AG04449 (cell line): ENCODE data around the gene SMARCD1.

Source experiments
- CTCF ChIA-PET: fragments of 350-600 bp; formaldehyde crosslinking; extraction: SDS; loops from one replicate; lab custom pipeline; 2021; ENCODE audit warnings: antibody characterized with exemption; lab: Yijun Ruan, JAX
- POLR2A ChIA-PET: fragments of 400-600, 350-600 bp; formaldehyde crosslinking; extraction: SDS; loops from one replicate; lab custom pipeline; 2020; ENCODE audit warnings: antibody characterized with exemption, inconsistent platforms; lab: Yijun Ruan, JAX
- DNase-seq: peaks from one replicate; pipeline ENCODE4 v3.0.0-alpha.2; 2010; ENCODE audit warnings: low read depth, low spot score
- H3K4me3 ChIP-seq: 2 replicates; pipeline ENCODE4 v1.5.1; 2011; ENCODE audit warnings: low read depth, mild to moderate bottlenecking, control low read depth, low read length
- CTCF ChIP-seq: IDR thresholded peaks from one replicate; pipeline ENCODE4 v1.5.1; 2011; ENCODE audit warnings: mild to moderate bottlenecking, moderate library complexity, low read length, control low read depth, inconsistent platforms; ENCODE audit not compliant: insufficient read depth; ENCODE audit errors: missing control alignments

The SMARCD1 gene

GRCh38 chr12:50087151-50087550 lies 2.0 kb downstream of the SMARCD1 start:
- TF ChIP-seq CTCF, result no peak
- POLR2A ChIA-PET, result interaction anchor here (1.0 to 1.6 kb wide), 2 partner anchors 9 to 24 kb away, joined by 5 to 6 read pairs; no protein-coding TSS in a partner anchor
- no peak overlapping the region for H3K4me3 ChIP-seq
- CTCF ChIA-PET, result interaction anchor here (0.8 to 12.4 kb wide), 10 partner anchors 11 to 227 kb away, joined by 3 to 244 read pairs (median 22); partner anchors contain the start of genes COX14 and GPD1
- no peak for DNase-seq

- POLR2A ChIA-PET, result interaction anchor here (0.9 to 1.6 kb wide), 4 partner anchors 9 to 227 kb away, joined by 3 to 6 read pairs (median 4); no protein-coding TSS in a partner anchor
- no peak for DNase-seq
- no peak overlapping the region for H3K4me3 ChIP-seq
- CTCF ChIA-PET, result interaction anchor here (0.6 to 12.4 kb wide), 17 partner anchors 10 to 314 kb away, joined by 3 to 244 read pairs (median 5); partner anchors contain the start of genes COX14 and GPD1
- TF ChIP-seq CTCF, result no peak
These were observed 2.9 kb downstream of the SMARCD1 start for GRCh38 chr12:50087995-50088394.

- peak; percentile 66 for TF ChIP-seq CTCF
- CTCF ChIA-PET, result interaction anchor here (0.6 to 12.4 kb wide), 22 partner anchors 9 to 226 kb away, joined by 3 to 244 read pairs (median 5); partner anchors contain the start of genes CERS5, COX14 and GPD1
- DNase-seq, result no peak
- H3K4me3 ChIP-seq, result no peak overlapping the region
- POLR2A ChIA-PET, result interaction anchor here (0.9 to 1.6 kb wide), 2 partner anchors 22 to 226 kb away, joined by 3 to 6 read pairs; no protein-coding TSS in a partner anchor
These were observed 3.6 kb downstream of the SMARCD1 start for GRCh38 chr12:50088577-50089335.

GRCh38 chr12:50089730-50090129 lies 4.6 kb downstream of the SMARCD1 start:
- POLR2A ChIA-PET, result interaction anchor here (1.4 kb wide), 1 partner anchor 20 kb away, joined by 4 read pairs; no protein-coding TSS in a partner anchor

GRCh38 chr12:50090391-50090790 lies 5.2 kb downstream of the SMARCD1 start:
- POLR2A ChIA-PET, result interaction anchor here (0.6 to 1.4 kb wide), 2 partner anchors 19 to 20 kb away, joined by 4 read pairs; no protein-coding TSS in a partner anchor
- CTCF ChIA-PET, result interaction anchor here (1.1 to 12.4 kb wide), 10 partner anchors 8 to 141 kb away, joined by 3 to 244 read pairs (median 28); partner anchors contain the start of genes COX14 and GPD1
- no peak for DNase-seq
- no peak for TF ChIP-seq CTCF
- H3K4me3 ChIP-seq, result no peak overlapping the region

More at GRCh38 chr12:50089730-50090129, 4.6 kb downstream of the SMARCD1 start:
- no peak for TF ChIP-seq CTCF
- H3K4me3 ChIP-seq, result no peak overlapping the region
- CTCF ChIA-PET, result interaction anchor here (0.9 to 12.4 kb wide), 16 partner anchors 9 to 225 kb away, joined by 3 to 244 read pairs (median 5); partner anchors contain the start of genes CERS5, COX14 and GPD1
- no peak for DNase-seq

- H3K4me3 ChIP-seq, result no peak overlapping the region
- no peak for DNase-seq
- no peak for TF ChIP-seq CTCF
- ChIA-PET CTCF (interaction anchor here (1.0 to 7.0 kb wide), 5 partner anchors 10 to 216 kb away, joined by 3 to 144 read pairs (median 3); partner anchors contain the start of genes COX14 and SMARCD1), POLR2A (interaction anchor here (1.4 kb wide), 1 partner anchor 13 kb away, joined by 6 read pairs; the partner anchor contains the start of gene COX14)
These were observed 12.8 kb downstream of the SMARCD1 start for GRCh38 chr12:50097952-50098351.
